Type B pancreatic cell (in vitro differentiated cells): Measurements from ENCODE around the gene MAP2K6. TPM values are rescaled to one million over a fixed set of nuclear protein-coding genes. Genes with fewer than 3 reads are reported as not detected.
A peak's percentile ranks its signal among the peaks of the same experiment; 100 is the strongest.

ENCODE experiments used
- DNase-seq: peaks from one replicate; pipeline ENCODE4 v3.0.0; 2021; ENCODE audit warnings: mixed read lengths; ENCODE audit not compliant: unreplicated experiment; ENCODE audit errors: extremely low spot score
- H3K27ac Mint-ChIP-seq: 2 replicates; pipeline ENCODE4 v1.8.0; 2021; ENCODE audit warnings: mild to moderate bottlenecking, mixed read lengths
- H3K27me3 Mint-ChIP-seq: 2 replicates; pipeline ENCODE4 v1.8.0; 2021; ENCODE audit warnings: mixed read lengths
- H3K36me3 Mint-ChIP-seq: 2 replicates; pipeline ENCODE4 v1.8.0; 2021; ENCODE audit warnings: mixed read lengths
- H3K4me1 Mint-ChIP-seq: one replicate; pipeline ENCODE4 v1.8.0; 2021; ENCODE audit warnings: mixed read lengths; ENCODE audit not compliant: unreplicated experiment
- H3K4me3 Mint-ChIP-seq: 2 replicates; pipeline ENCODE4 v1.8.0; 2021; ENCODE audit warnings: mild to moderate bottlenecking, mixed read lengths
- H3K9me3 Mint-ChIP-seq: 2 replicates; pipeline ENCODE4 v1.8.0; 2021; ENCODE audit warnings: mixed read lengths
- total RNA-seq: library from RNA; stranded (reverse); gene quantifications from 2 replicates; pipeline ENCODE4 v1.2.1, GENCODE V29; 2021; ENCODE audit warnings: low replicate concordance
- TF ChIP-seq, protein P1 (sequence below): fragments of 200-600 bp; sonication (generic); conservative IDR thresholded peaks from 2 replicates; pipeline ENCODE4 v1.5.0; 2021; ENCODE audit warnings: antibody characterized with exemption, mild to moderate bottlenecking

MAP2K6 gene
- total RNA-seq, 1 donor from 2014 or later: 28.8 TPM

DNA sequence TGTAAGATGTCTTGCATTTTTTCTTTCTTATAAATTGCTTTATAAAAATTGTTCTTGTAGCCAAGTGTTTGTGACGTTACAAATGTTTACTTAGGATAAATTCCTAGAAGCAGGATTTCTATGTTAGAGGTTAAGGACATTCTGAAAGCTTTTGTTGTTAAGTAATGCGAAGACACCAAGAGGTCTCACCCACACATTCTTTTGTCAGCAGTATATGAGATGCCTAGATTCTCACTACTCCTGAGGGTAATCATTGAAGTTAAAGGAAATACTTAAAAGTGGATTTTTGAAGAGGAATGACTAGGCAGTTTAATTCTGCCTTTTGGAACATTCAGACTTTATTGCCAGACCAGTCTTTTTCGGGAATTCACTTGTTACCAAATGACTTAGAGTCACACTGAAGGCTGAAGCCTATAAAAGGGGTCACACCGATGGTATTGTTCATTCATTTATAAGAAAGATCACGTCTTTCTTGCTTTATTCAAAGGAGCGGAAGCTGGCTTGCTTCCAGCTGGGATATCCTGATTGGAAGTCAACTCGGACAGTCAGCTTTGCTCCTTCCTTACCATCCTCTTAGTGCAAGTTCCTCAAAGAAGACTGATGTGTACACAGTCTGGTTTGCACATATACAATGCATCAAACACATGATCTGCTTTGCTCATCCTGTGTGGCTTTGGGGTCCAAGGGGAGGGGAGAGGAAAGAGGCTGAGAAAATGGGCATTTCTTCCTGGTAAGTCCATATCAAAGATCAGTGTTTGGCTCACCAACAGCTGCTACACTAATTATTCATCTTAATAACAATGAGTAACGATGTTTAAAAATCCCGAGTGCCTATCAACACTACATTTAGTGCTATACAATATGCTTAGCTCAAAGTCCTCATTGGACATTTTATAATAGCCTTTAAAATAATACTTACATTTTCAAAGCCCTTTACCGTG, 160.0 kb downstream of the MAP2K6 start:
- H3K4me3 Mint-ChIP-seq: no peak overlapping the region
- H3K36me3 Mint-ChIP-seq: no peaks in the 10 kb centered on the region
- no peaks in the 10 kb centered on the region for H3K9me3 Mint-ChIP-seq
- peak overlapping the region; percentile 17 for H3K27ac Mint-ChIP-seq
- no peaks in the 10 kb centered on the region for H3K27me3 Mint-ChIP-seq
- peaks cover 23% of the 10 kb centered on the region for H3K4me1 Mint-ChIP-seq
- DNase-seq: no peak
- TF ChIP-seq, protein P1, sequence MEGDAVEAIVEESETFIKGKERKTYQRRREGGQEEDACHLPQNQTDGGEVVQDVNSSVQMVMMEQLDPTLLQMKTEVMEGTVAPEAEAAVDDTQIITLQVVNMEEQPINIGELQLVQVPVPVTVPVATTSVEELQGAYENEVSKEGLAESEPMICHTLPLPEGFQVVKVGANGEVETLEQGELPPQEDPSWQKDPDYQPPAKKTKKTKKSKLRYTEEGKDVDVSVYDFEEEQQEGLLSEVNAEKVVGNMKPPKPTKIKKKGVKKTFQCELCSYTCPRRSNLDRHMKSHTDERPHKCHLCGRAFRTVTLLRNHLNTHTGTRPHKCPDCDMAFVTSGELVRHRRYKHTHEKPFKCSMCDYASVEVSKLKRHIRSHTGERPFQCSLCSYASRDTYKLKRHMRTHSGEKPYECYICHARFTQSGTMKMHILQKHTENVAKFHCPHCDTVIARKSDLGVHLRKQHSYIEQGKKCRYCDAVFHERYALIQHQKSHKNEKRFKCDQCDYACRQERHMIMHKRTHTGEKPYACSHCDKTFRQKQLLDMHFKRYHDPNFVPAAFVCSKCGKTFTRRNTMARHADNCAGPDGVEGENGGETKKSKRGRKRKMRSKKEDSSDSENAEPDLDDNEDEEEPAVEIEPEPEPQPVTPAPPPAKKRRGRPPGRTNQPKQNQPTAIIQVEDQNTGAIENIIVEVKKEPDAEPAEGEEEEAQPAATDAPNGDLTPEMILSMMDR: no peak

DNA sequence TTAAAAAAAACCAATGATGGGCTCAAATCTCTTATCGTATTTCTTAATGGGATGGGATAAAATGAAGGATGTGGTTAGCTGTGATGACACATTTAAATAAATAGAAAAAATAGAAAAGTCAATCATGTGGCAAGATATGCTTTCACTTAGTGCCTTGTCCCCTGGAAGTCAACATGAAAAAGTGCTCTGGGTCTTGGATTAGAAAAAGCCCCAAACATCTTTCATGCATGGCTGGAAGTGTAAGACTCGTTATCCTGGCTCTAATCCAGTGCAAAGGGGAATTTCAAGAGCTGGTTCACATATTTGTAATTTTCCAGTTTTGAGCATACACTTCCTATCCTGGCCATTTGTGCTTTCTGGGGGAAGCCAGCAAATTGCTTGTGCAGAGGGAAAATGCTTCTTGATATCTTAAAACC, 160.9 kb downstream of the MAP2K6 start:
- no peak overlapping the region for H3K27ac Mint-ChIP-seq

DNA sequence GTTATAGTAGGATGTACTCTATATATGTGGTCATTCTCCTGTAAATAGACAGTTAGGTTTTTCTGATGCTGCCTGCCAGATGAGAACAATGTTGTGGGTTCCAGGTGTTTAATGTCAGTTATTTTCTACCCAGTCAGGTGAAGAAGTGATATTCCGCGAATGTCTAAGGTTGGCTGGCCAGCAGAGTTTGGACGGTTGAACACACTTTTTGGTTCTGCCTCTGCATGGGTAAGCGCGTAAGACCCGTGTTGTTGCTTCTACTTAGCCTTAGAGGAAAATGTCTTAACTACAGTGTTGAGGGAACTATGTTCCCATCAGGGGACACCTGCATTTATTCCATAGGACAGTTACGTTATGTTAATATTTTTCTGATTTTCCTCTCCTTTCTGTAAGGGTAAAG, 162.6 kb downstream of the MAP2K6 start:
- Mint-ChIP-seq H3K27ac (no peak overlapping the region), H3K36me3 (no peaks in the 10 kb centered on the region)

More for the DNA sequence above, 160.9 kb downstream of the MAP2K6 start:
- no peak for DNase-seq
- H3K36me3 Mint-ChIP-seq: no peaks in the 10 kb centered on the region
- peaks cover 23% of the 10 kb centered on the region for H3K4me1 Mint-ChIP-seq
- TF ChIP-seq, protein P1: no peak
- H3K27me3 Mint-ChIP-seq: peaks cover 4% of the 10 kb centered on the region
- H3K4me3 Mint-ChIP-seq: no peak overlapping the region
- no peaks in the 10 kb centered on the region for H3K9me3 Mint-ChIP-seq

DNA sequence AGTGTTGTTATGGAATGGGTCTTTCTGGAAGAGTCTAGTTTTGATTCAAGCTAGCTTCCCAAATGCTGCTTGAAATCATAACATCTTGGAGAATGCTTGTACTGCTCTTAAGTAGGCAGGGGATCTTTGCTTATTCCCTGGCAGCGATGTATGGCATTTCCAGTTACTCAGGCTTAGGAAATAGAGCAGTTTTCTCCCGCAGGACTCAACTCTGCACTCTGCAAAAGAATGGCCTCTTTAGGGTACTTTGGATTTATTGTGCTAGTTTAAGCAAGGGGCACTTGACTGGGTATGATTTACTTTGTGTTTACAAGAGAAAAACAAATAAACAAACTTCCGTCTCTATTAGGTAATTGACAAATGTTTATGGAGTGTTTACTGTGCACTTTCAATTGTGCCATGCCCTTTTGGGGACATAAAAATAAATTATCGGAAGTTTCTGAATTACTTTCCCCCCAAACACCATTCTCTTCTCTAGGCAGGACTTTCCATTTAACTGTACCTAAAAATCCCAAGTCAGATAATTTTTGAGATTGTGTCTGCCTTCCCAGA, 164.0 kb downstream of the MAP2K6 start:
- no peaks in the 10 kb centered on the region for H3K36me3 Mint-ChIP-seq
- TF ChIP-seq, protein P1: no peak
- peaks cover 4% of the 10 kb centered on the region for H3K27me3 Mint-ChIP-seq
- H3K4me1 Mint-ChIP-seq: peaks cover 18% of the 10 kb centered on the region
- no peak for DNase-seq
- no peak overlapping the region for H3K4me3 Mint-ChIP-seq
- H3K9me3 Mint-ChIP-seq: no peaks in the 10 kb centered on the region
- no peak overlapping the region for H3K27ac Mint-ChIP-seq

More for the DNA sequence above, 162.6 kb downstream of the MAP2K6 start:
- no peak for DNase-seq
- H3K4me3 Mint-ChIP-seq: no peak overlapping the region
- no peaks in the 10 kb centered on the region for H3K9me3 Mint-ChIP-seq
- TF ChIP-seq, protein P1: no peak
- peaks cover 23% of the 10 kb centered on the region for H3K4me1 Mint-ChIP-seq
- peaks cover 4% of the 10 kb centered on the region for H3K27me3 Mint-ChIP-seq

DNA sequence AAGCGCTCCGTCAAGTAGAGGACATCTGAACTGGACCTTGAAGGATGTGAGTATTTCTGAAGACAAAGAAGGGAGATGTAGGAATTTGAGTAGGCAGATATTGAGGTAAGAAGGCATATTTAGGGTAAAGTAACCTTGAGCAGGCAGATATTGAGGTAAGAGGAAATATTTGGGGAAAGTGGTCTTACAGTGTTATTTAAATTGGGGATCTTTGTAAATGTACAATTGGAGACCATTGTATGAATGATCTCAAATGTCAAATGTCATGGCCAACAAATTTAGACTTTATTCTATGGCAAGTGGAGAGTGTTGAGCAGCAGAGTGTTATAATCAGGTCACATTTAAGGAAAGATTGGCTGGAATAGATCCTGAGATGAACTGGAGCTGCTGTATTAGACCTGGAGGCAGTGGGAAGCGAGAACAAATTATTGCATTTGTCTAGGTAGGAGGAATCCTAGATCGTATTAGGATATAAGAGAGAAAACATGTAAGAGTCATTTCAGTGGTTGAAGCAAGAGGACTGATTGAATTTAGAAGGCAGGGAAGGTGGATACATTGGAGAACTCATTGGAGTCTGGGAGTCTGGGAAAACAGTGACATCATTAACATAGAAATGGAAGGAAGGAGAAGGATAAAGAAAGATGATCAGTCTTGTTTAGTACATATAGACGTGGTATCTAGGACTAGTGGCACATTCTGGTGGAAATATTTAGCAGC, 165.6 kb downstream of the MAP2K6 start:
- H3K4me1 Mint-ChIP-seq: peaks cover 6% of the 10 kb centered on the region
- H3K4me3 Mint-ChIP-seq: no peak overlapping the region
- no peaks in the 10 kb centered on the region for H3K9me3 Mint-ChIP-seq
- H3K36me3 Mint-ChIP-seq: no peaks in the 10 kb centered on the region
- no peak overlapping the region for H3K27ac Mint-ChIP-seq
- DNase-seq: no peak
- TF ChIP-seq, protein P1: no peak
- H3K27me3 Mint-ChIP-seq: peaks cover 4% of the 10 kb centered on the region
